IMR-90 (cell line): Measurements from ENCODE around the gene IL22RA2.

Experiments
- CEBPB ChIP-seq: IDR thresholded peaks from 2 replicates; pipeline ENCODE4 v1.6.1; 2012; ENCODE audit warnings: low read depth, low read length, improper control_type of control experiment
- POLR2A ChIP-seq: IDR thresholded peaks from 2 replicates; pipeline ENCODE4 v1.6.1; 2012; ENCODE audit warnings: mild to moderate bottlenecking, low read depth, low read length
- TF ChIP-seq, protein P1 (sequence below): conservative IDR thresholded peaks from 2 replicates; pipeline ENCODE4 v1.5.1; 2012; ENCODE audit warnings: mild to moderate bottlenecking, low read depth, low read length, improper control_type of control experiment
- TF ChIP-seq, protein P2 (sequence below): fragments of 150-350 bp; IDR thresholded peaks from 2 replicates; pipeline ENCODE4 v1.6.1; 2017; ENCODE audit warnings: mild to moderate bottlenecking, antibody characterized with exemption, low read length, low read depth

DNA sequence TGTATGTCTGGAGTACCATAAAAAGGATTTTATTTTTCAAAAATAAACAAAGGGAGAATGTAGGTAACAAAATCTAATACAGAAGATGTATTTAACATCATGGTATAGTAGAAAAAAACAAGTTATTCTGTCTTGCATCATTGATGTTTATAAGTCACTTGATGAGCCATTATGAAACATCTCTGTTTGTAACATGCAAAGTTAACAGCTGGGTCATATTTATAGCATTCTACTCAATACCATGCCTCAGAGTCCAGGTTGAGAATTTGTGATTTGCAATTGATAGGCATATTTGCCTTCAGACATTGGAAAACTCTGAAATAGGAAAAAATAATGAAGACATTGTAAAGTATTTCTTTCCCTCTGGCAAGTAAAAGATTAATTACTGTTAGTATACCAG lies 76.4 kb downstream of the IL22RA2 start:
- TF ChIP-seq, protein P1, sequence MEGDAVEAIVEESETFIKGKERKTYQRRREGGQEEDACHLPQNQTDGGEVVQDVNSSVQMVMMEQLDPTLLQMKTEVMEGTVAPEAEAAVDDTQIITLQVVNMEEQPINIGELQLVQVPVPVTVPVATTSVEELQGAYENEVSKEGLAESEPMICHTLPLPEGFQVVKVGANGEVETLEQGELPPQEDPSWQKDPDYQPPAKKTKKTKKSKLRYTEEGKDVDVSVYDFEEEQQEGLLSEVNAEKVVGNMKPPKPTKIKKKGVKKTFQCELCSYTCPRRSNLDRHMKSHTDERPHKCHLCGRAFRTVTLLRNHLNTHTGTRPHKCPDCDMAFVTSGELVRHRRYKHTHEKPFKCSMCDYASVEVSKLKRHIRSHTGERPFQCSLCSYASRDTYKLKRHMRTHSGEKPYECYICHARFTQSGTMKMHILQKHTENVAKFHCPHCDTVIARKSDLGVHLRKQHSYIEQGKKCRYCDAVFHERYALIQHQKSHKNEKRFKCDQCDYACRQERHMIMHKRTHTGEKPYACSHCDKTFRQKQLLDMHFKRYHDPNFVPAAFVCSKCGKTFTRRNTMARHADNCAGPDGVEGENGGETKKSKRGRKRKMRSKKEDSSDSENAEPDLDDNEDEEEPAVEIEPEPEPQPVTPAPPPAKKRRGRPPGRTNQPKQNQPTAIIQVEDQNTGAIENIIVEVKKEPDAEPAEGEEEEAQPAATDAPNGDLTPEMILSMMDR: no peak
- TF ChIP-seq CEBPB (no peak), POLR2A (no peak)
- TF ChIP-seq, protein P2, sequence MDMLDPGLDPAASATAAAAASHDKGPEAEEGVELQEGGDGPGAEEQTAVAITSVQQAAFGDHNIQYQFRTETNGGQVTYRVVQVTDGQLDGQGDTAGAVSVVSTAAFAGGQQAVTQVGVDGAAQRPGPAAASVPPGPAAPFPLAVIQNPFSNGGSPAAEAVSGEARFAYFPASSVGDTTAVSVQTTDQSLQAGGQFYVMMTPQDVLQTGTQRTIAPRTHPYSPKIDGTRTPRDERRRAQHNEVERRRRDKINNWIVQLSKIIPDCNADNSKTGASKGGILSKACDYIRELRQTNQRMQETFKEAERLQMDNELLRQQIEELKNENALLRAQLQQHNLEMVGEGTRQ: no peak
